GM12875 (cell line): ENCODE measurements around the gene IGDCC3.

Source experiments
- H3K4me3 ChIP-seq: one replicate; pipeline ENCODE4 v1.5.1; 2011; ENCODE audit warnings: low read depth, low read length, control low read depth
- CTCF ChIP-seq: IDR thresholded peaks from 2 replicates; pipeline ENCODE4 v1.5.1; 2011; ENCODE audit warnings: low read depth, mild to moderate bottlenecking, control low read depth, inconsistent platforms, low read length, moderate library complexity, borderline replicate concordance; ENCODE audit not compliant: insufficient read depth

IGDCC3 gene

GRCh38 chr15:65343374-65343981 lies 34.3 kb downstream of the IGDCC3 start:
- no peak overlapping the region for H3K4me3 ChIP-seq
- TF ChIP-seq CTCF: no peak

GRCh38 chr15:65342493-65342892 lies 35.3 kb downstream of the IGDCC3 start:
- no peak overlapping the region for H3K4me3 ChIP-seq
- no peak for TF ChIP-seq CTCF

GRCh38 chr15:65339920-65340319 lies 37.9 kb downstream of the IGDCC3 start:
- no peak for TF ChIP-seq CTCF
- no peak overlapping the region for H3K4me3 ChIP-seq

GRCh38 chr15:65339416-65339815 lies 38.4 kb downstream of the IGDCC3 start:
- no peak for TF ChIP-seq CTCF
- H3K4me3 ChIP-seq: no peak overlapping the region

- TF ChIP-seq CTCF: no peak
- H3K4me3 ChIP-seq: no peak overlapping the region
Observed at GRCh38 chr15:65338823-65339222, 39.0 kb downstream of the IGDCC3 start.

GRCh38 chr15:65338366-65338765 lies 39.4 kb downstream of the IGDCC3 start:
- no peak overlapping the region for H3K4me3 ChIP-seq
- no peak for TF ChIP-seq CTCF

- H3K4me3 ChIP-seq: no peak overlapping the region
- TF ChIP-seq CTCF: no peak
Observed at GRCh38 chr15:65337436-65338070, 40.2 kb downstream of the IGDCC3 start.
